Inflammatory macrophage (primary cell): ENCODE measurements around the gene ZBTB37.
"Not testable (repeated sequence)": the region's sequence is repeated elsewhere in the genome, so short reads cannot be mapped to it uniquely, and the experiment has no call there.

Source experiments
- DNase-seq, 2 donors: peaks; one replicate each; pipeline ENCODE4 v3.0.0-alpha.2; 2020 to 2022

Gene ZBTB37

DNA sequence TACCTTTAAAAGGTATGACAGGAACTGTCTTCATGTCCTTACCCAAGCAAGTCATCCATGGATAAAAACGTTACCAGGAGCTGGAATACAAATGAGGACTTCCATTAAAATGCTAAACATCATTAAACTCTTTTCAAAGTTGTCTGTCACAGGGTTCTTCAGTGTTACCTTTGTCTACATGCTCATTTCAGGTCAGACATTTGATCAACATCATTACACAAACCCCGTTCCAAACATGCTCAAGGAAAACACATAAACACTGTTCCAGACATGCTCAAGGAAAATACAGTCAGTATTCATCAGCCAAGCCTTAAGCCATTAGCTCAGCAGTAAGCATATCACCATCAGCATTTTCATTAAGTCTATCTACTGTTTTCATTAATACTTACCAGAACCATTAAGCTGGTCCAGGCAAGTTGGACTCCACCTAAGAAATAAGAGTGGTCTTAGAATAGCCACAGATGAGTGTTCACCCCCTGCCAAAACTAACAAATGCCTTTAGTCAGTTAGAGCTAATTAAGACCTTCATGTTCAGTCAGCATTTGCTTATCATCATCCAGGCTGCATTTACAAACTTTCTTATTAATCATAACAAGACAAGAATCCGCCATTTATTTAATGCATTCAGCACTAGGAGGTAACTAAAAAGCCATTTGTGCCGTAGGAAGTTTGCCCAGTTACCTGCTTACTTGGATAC is 2.6 kb upstream of the ZBTB37 start:
- no peak for DNase-seq

DNA sequence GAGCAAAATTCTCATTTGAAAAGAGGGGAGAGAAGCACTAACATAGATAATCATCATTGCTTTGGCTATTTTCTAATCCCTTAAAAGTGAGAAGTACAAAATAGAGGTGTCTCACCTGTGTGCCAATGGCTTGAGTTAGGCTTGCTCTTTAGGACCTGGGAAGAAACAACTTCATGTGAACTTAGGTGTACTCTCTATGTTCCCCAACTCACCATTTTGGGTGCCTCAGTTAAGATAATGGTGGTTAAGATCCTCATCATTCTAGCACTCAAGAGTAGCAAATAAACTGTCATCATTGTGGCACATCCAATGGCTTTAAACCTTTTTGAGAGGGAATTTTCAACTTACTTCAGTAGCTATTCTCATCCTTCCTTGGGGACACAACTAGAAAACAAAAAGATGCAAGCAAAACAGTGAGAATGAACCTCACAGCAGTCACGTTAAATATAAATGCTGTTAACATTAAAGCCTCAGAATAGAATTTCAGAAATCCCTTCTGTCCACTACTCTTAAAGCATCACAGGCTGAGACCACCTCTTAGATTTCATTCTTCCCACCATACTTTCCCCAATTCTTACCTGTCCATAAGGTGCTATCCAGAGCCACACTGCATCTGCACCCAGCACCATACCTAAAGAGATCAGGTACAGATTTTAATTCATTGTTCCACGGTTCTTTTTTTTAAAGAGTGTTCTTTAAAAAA is 1.6 kb upstream of the ZBTB37 start:
- no peak for DNase-seq

DNA sequence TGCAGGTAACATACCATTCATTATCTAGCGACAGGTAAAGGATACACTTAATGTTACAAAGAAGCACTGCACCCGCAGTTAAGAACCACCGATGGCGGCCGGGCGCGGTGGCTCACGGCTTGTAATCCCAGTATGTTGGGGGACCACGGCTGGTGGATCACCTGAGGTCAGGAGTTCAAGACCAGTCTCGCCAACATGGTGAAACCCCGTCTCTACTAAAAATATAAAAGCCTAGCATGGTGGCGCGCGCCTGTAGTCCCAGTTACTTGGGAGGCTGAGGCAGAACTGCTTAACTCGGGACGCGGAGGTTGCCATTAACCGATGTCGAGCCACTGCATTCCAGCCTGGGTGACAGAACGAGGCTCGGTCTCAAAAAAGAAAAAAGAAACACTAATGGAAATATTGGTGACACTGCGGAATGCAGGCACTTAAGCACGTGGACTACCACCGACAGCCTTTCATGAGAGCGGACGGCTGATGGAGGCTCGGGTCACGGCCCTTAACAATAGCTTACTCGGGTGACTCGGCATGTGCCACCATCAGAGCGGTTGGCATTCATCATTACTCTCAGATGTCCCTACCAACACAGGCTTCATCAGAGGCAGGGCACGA is 933 bp upstream of the ZBTB37 start:
- DNase-seq, result no peak

DNA sequence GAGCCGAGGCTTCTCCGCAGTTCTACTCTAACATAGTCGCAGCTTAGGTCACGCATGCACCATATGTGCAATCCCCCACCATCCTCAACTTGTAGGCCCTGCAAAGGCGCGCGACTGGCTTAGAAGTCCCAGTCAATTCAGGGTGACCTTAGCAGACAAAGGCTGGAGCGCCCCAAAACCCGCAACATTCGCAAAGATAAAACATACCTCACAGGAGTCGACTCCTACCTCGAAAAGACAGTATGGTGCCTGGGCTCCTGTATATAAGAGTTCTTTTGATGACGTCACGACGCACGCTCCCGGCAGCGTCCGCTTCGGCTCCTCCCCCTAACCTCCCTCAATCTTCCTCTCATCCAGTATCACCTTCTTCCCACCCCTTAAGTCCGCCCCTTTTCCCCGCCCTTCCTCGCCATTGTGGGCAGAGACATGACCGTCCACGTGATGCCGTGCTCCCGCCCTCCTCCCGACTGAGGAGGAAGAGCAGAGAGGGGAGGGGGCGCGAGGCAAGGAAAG is 371 bp upstream of the ZBTB37 start, which contains the start of gene GAS5:
Gene GAS5 (minus strand): TSS at position 237 of the 513 bp plus-strand sequence.
- DNase-seq, result peak; percentile 99

DNA sequence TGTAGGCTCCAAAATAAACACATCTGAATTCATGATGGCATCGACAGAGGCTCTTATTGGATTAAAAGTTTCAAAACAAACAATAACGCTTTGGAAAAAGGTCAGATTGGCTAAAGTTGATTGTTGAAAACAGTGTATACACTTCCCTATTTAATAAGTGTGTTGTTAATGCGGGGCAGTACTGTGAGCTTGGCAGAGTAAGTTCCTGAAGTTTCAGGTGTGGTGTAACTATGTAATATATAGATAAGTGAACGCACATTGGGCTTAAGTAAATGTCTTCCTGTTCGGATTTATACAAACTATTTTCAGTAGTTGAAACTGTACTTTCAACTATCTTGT is 810 bp downstream of the ZBTB37 start:
- DNase-seq, result peak; percentile 27 to 49

DNA sequence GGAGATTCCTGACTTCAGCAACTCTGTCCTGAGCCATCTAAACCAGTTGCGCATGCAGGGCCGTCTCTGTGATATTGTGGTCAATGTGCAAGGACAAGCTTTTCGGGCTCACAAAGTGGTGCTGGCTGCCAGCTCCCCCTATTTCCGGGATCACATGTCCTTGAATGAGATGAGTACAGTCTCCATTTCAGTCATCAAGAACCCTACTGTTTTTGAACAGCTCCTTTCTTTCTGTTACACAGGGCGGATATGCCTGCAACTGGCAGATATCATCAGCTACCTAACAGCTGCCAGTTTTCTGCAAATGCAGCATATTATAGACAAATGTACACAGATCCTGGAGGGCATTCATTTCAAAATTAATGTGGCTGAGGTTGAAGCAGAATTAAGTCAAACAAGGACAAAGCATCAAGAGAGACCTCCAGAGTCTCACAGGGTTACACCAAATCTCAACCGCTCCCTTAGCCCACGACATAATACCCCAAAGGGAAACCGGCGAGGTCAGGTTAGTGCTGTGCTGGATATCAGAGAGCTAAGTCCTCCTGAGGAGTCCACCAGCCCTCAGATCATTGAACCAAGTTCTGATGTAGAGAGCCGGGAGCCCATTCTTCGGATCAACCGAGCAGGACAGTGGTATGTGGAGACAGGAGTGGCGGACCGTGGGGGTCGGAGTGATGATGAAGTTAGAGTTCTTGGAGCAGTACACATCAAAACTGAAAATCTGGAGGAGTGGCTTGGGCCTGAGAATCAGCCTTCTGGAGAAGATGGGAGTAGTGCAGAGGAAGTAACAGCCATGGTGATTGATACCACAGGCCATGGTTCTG is 2.3 kb downstream of the ZBTB37 start:
- DNase-seq, result no peak

DNA sequence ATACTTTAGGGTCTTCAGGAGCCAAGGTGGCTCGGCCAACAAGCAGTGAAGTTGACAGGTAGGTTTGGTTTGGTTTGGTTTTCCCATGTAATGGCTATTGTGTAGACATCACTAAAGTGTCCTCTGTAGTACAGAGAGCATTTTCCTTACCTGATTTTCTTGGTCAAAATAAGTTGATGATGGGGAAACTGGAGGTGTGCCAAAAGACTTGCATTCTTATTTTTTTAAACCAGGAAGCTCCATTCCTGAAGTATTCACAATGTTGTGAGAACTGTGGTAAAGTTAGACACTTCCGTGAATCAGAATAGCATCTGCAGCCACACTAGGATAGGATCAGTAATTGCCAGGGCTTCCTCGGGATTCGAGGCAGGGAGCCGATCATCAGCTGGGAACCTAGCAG is 2.9 kb downstream of the ZBTB37 start:
- DNase-seq, result no peak

DNA sequence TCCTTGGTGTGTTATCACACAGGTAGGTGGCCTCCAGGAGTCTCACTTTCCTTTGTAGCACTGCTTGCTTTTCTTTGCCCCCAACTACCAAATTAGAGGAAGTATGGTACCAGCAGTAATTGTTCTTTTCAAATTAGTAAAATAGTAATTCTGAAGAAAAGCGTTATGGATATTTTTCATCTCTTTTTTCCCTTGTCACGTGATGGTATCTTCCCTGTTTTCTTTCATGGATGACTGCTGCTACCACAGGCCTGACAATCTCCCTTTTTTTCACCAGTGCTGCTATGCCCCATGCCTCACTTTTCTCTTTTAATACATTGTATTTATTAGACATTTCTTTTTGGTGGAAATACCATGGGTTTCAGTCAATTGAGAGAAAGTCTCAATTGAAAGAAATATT is 3.3 kb downstream of the ZBTB37 start:
- DNase-seq, result no peak

DNA sequence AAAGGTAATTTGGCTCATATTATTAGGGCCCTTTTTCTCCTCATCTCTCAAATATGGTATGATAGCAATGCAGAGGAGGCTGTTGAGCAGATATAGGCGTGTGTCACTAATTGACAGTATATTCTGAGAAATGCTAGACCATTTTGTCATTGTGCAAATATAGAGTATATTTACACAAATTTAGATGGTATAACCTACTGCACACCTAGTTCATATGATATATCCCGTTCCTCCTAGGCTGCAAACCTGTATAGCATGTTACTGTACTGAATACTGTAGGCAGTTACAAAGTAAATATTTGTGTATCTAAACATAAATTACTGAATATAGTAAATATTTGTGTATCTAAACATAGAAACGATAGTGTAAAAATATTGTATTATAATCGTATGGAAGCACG is 8.6 kb downstream of the ZBTB37 start:
- no peak for DNase-seq

DNA sequence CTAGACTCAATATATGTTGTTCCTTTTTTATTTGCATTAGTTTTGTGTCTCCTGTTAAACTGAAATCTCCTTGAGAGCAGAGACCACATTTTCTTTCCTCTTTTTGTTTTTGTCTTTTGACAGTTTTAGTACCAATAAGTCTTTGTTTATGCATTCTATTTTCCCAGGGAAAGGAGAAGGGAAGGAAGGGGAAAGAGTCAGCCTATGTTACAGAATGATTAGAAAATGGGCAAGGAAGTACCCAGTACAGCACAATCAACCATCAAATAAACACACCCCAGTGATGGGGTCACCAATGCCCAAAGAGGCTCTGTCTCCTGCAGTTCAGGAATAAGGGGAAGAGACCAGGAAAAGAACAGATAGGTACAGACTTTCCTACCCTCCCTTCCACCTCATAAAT is 10.1 kb downstream of the ZBTB37 start:
- DNase-seq, result no peak

DNA sequence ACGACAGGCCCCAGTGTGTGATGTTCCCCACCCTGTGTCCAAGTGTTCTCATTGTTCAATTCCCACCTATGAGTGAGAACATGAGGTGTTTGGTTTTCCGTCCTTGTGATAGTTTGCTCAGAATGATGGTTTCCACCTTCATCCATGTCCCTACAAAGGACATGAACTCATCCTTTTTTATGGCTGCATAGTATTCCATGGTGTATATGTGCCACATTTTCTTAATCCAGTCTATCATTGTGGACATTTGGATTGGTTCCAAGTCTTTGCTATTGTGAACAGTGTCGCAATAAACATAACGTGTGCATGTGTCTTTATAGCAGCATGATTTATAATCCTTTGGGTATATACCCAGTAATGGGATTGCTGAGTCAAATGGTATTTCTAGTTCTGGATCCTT is 12.9 kb downstream of the ZBTB37 start:
- DNase-seq, result not testable (repeated sequence)

DNA sequence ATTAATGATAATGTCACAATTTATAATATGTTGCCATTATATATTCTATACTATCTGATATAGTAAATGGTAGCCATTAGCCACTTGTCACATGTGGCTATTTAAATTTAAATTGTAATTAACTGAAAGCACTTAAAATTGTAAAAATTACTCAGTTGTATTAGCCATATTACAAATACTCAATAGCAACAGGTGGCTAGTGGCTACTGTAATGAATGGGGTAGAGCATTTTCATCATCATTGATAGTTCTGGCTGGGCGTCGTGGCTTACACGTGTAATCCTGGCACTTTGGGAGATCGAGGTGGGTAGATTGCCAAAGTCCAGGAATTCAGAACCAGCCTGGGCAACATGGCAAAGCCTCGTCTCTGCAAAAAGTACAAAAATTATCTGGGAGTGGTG is 16.5 kb downstream of the ZBTB37 start:
- DNase-seq, result no peak

DNA sequence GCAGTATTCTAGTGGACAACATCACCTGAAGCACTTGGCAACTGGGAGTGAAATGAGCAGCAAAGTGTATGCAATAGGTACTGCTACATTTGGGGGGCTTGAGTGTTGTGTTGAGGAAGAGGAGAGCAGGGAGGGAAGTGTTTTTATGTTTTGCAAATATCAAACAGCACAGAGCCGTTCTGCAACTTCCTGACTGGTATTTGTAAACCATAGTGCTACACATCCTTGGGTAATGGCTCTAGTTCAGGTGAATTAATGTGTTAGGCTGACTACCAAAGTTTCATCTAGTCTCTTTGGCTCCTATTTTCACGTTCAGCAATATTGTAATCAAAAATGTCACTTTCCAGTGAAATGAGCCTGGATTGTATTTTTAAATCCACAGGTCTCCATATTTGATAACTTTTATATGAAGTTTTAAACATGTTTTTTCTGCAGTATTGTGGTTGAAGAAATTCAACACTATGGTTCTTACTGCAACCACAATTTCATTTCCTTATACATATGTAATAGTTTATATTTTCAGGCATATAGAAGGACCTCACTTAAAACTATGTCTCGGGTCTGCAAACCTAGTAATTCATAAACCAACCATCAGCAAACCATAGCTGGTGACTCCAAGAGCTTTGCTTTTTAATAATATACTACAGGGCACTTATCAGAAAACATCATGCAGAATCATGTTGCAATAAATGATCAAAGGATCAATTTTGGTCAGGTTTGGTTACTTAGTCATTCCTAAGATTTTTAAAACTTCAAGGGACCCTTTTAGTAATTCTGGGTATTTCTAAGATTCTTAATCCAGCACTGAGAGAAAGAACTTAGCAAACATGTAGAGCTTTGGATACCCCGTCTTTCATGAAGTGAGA is 18.8 kb downstream of the ZBTB37 start:
- DNase-seq, result no peak

DNA sequence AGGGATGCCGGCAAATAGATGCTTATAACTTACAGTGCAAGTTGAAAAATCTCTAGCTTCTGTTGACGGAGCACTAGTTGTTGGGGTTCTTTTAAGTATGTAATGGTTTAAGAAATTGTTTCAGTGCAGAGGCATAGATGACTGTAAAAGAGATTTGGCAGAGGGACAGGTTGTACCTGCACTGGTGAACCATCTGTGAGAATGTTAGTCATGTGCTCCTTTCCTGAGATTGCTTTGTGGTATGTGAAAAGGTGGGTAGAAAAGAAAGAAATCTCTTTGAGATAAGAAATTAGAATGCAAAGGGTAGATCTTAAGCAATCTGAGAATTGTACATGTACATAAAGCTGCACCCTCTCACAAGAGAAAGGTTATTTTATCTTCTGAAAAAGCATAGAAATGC is 19.4 kb downstream of the ZBTB37 start:
- no peak for DNase-seq

DNA sequence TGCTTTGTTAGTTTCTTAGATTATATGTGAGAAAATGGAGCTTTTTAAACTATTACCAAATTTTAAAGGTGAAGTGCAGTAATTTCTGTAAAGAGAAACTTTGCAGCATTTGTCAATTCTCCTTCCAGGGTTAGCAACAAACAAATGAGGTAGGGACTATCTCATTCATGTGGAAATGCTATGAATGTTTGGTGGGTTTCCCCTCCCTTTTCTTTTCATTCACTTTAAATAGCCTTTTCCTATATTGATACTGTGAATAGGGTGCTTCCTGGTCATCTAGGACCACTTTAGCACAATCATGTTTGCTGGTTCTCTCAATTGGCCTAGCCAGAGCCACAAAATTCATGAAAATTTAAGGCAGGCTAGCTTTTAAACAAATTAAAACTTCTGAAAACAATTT is 20.6 kb downstream of the ZBTB37 start:
- no peak for DNase-seq

DNA sequence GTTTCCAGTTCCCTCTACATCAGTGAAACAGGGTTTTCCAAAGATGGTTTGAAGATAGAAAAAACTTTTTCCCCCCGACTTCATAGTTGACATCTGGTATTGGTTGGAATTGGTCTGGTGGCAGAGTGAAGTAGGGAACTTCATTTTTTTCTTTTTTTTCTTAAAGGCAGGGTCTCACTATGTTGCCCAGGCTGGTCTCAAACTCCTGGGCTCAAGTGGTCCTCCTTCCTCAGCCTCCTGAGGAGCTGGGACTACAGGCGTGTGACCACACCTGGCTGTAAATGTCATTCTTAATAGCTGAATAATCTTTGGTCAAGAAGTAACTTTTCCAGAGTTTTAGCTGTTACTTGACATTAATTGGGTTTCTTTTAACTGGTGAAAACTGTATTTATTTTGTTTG is 21.7 kb downstream of the ZBTB37 start:
- DNase-seq, result no peak

DNA sequence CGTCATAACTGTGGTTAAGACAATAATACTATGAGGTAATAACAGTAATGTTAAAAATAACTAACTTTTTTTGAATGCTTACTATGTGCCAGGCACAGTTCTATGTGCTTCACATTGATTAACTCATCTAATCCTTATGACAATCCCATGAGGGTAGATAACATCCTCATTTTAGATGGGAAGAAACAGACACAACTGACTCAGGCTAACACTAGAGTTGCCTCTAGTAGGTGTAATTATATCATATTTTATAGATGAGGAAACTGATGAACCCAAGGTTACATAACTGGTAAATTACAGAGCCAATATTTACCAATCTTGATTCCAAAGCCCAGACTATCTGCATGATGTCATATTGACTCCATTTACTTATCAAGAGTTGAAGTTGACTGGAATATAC is 25.4 kb downstream of the ZBTB37 start:
- DNase-seq, result peak; percentile 34 to 47

DNA sequence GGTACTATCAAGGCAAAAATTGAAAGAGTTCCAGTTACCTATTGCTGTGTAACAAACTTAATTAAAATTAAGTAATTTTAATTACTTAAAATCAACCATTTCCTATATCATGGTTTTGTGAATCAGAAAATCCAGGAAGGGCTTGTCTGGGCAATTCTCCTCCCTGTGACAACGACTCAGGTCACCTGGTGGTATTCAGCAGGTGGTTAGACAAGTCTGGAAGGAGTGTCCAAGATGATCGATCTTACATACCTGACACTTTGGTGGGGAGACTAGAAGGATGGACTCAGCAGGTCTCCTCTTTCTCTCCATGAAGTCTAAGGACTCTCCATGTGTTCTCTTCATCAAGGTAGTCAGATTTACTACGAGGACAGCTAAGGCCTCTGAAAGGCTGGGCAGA is 26.0 kb downstream of the ZBTB37 start:
- no peak for DNase-seq

DNA sequence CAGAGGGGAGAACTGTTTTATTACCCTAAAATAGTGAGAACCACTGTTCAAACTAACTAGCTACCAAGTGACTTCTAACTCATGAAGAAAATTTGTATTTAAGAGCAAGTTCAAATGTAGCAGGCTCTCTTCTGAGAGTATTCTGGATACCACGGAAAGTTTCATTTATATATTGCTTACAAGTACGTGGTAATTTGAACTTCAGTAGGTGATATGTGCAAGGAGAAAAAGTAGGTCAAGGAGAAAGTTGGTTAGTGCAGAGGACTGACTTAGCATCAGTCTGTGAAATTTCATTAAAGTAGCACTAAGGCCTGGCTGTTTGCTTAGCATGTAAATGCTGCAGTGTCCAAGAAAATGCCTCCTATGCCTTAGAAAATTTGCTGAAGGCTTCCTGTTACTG is 32.2 kb downstream of the ZBTB37 start:
- DNase-seq, result no peak

DNA sequence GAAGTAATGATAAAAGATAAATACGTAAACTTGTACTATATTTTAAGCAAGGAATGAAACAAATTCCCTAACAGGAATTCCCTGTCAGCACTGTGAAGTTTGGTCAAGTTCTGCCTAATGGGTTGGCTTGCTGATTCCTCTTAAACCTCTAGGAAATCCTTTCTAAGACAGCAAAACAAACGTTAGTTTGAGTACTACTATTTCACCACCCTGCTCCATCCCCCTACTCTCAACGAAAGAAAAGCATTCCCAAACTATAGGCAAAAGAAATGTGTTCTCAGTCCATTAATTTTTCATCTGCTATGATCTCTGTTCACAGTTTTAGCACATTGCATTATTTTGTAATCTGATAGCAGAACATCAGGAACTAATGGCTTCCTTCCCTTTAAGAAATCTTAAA is 32.8 kb downstream of the ZBTB37 start:
- DNase-seq, result no peak

DNA sequence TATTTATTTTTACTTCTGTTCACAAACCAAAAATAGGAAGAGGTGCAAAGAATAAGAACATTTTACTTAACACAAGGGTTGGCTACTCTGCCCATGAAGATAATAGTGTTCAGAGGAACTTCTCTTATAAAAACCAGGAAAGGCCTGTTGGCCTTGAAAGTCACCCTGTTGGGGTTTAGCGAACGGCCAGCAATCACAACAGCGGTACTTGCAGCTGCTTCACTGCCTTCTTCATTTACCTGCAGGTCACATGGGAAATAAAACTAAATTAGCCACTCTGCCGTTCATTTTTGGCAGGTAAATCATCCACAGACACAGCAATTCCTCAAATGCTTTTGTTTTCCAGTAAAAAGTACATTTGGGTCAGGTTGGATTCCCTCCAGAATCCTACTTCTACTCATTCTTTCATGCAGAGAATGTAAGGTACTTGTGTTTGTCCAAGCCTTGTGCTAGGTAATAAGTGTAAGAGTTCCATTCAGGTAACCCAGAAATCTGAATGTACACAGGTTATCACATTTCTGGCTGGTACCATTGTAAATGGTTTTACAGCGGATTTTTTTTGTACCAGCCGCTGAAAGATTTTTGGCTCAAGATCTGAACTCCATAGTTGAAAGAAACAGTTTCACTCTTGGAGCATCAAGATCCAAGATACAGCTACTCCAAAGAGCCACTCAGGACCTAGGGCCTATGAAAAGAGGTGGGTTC is 35.8 kb downstream of the ZBTB37 start:
- DNase-seq, result no peak
